Lung (tissue), 12 donors: ENCODE data around the gene CNKSR3. TPM values are rescaled to one million over a fixed set of nuclear protein-coding genes. Genes with fewer than 3 reads are reported as not detected.

Experiments
- ATAC-seq: fragments of 200-7000 bp; cut with Tn5 transposase; one replicate; pipeline ENCODE4 v1.9.1; 2020; ENCODE audit warnings: moderate number of reproducible peaks; ENCODE audit not compliant: insufficient read depth, low FRiP score
- DNase-seq, 3 donors: peaks; one replicate each; pipeline ENCODE4 v3.0.0-alpha.2; 2013 to 2017
- H3K27ac ChIP-seq, 2 donors: one replicate each; pipeline ENCODE4 v1.5.1; 2013; ENCODE audit warnings: mild to moderate bottlenecking in 2 of 2, moderate library complexity in 2 of 2, control low read depth in 1 of 2, inconsistent platforms in 1 of 2, low read depth in 1 of 2, low read length in 1 of 2
- H3K27me3 ChIP-seq, 3 donors: one replicate each; pipeline ENCODE4 v1.5.1; 2013; ENCODE audit warnings: low read length in 2 of 3; ENCODE audit not compliant: control insufficient read depth in 3 of 3, insufficient read depth in 3 of 3
- H3K36me3 ChIP-seq, 4 donors: one replicate each; pipeline ENCODE4 v1.5.1; 2013; ENCODE audit warnings: low read length in 4 of 4, mild to moderate bottlenecking in 1 of 4, moderate library complexity in 1 of 4; ENCODE audit not compliant: control insufficient read depth in 4 of 4, insufficient read depth in 4 of 4
- H3K4me1 ChIP-seq, 5 donors: one replicate each; pipeline ENCODE4 v1.5.1; 2013; ENCODE audit warnings: low read length in 5 of 5, mild to moderate bottlenecking in 2 of 5, moderate library complexity in 1 of 5; ENCODE audit not compliant: control insufficient read depth in 5 of 5, insufficient read depth in 5 of 5
- H3K4me3 ChIP-seq: one replicate; pipeline ENCODE4 v1.5.1; 2013; ENCODE audit warnings: mild to moderate bottlenecking, control low read depth, moderate library complexity
- H3K9ac ChIP-seq, 2 donors: one replicate each; pipeline ENCODE4 v1.5.1; 2013; ENCODE audit warnings: low read length in 2 of 2, control low read depth in 1 of 2; ENCODE audit not compliant: insufficient read depth in 1 of 2
- H3K9me3 ChIP-seq, 4 donors: one replicate each; pipeline ENCODE4 v1.5.1; 2013; ENCODE audit warnings: low read length in 3 of 4, mild to moderate bottlenecking in 1 of 4, moderate library complexity in 1 of 4; ENCODE audit not compliant: control insufficient read depth in 4 of 4, insufficient read depth in 3 of 4
- CTCF ChIP-seq: IDR thresholded peaks from 2 replicates; pipeline ENCODE4 v1.5.1; 2012; ENCODE audit warnings: mild to moderate bottlenecking; ENCODE audit errors: control extremely low read depth, extremely low read depth
- WGBS, 2 donors: extraction: QIAGEN DNeasy Blood & Tissue Kit; methylation state at CpG; one replicate each; pipeline ENCODE4 v1.1.7; 2013; 5-methylcytosine and 5-hydroxymethylcytosine counted together
- polyA plus RNA-seq, 2 donors: library from polyadenylated mRNA; stranded (reverse); fragments of 200-250 nt; gene quantifications; one replicate each; pipeline ENCODE4 v1.2.1, GENCODE V29; 2013
- total RNA-seq, 2 donors: library from RNA; depleted of rRNA in 1 of 2; stranded (reverse); fragments of >200 nt in 1 of 2; gene quantifications; one replicate each; pipeline ENCODE4 v1.2.1, GENCODE V29; 2014 to 2021
- donor health status: control.
- donor health status: control.
- donor health status: Bipolar disorder and iron deficiency.
- donor health status: healthy.
- donor health status: DM: yes; HTN: yes; CAD: no.

The CNKSR3 gene
- total and polyA plus RNA-seq, 4 donors: 3.5 to 23.9 (median 13.7) TPM

- peaks cover 0 to 14% (median 10%) of the 10 kb centered on the region in 4 donors for H3K36me3 ChIP-seq
- H3K27ac ChIP-seq: no peak overlapping the region
- ATAC-seq (no peak), DNase-seq (peak in 2 of 3 donors; percentile 65 to 67)
- 54 to 64% methylated on average over 4 of the region's 4 CpGs for WGBS, 2 donors
- no peaks in the 10 kb centered on the region for H3K9me3 ChIP-seq
- H3K4me1 ChIP-seq: peaks cover 4 to 34% (median 14%) of the 10 kb centered on the region in 5 donors
- no peak overlapping the region for H3K4me3 ChIP-seq
- peak overlapping the region in 1 of 2 donors; percentile 8 for H3K9ac ChIP-seq
- no peaks in the 10 kb centered on the region for H3K27me3 ChIP-seq
- TF ChIP-seq CTCF: no peak
Measured at GRCh38 chr6:154408891-154409500, 101.5 kb downstream of the CNKSR3 start.

GRCh38 chr6:154407440-154407839 is 103.0 kb downstream of the CNKSR3 start:
- DNase-seq: no peak
- no peaks in the 10 kb centered on the region for H3K9me3 ChIP-seq
- H3K27me3 ChIP-seq: no peaks in the 10 kb centered on the region
- no peak overlapping the region for H3K27ac ChIP-seq
- no peak for ATAC-seq
- H3K9ac ChIP-seq: no peak overlapping the region
- H3K4me3 ChIP-seq: no peak overlapping the region
- no peak for TF ChIP-seq CTCF
- 98% methylated on average over 5 of the region's 5 CpGs for WGBS, 2 donors
- peaks cover 7 to 34% (median 14%) of the 10 kb centered on the region in 5 donors for H3K4me1 ChIP-seq
- peaks cover 0 to 14% (median 8%) of the 10 kb centered on the region in 4 donors for H3K36me3 ChIP-seq

- H3K27me3 ChIP-seq: no peaks in the 10 kb centered on the region
- no peak overlapping the region for H3K27ac ChIP-seq
- ATAC-seq: no peak
- no peak overlapping the region for H3K4me3 ChIP-seq
- H3K9ac ChIP-seq: no peak overlapping the region
- H3K4me1 ChIP-seq: peaks cover 6 to 30% (median 8%) of the 10 kb centered on the region in 5 donors
- no peaks in the 10 kb centered on the region for H3K9me3 ChIP-seq
- peaks cover 0 to 14% (median 8%) of the 10 kb centered on the region in 4 donors for H3K36me3 ChIP-seq
- TF ChIP-seq CTCF: no peak
- 97 to 98% methylated on average over 10 of the region's 10 CpGs for WGBS, 2 donors
- DNase-seq: no peak
Measured at GRCh38 chr6:154406869-154407268, 103.6 kb downstream of the CNKSR3 start.
